GM04504 (cell line): ENCODE data around the gene C3orf18.

Source experiments
- DNase-seq: peaks from one replicate; pipeline ENCODE4 v3.0.0-alpha.2; 2012; ENCODE audit warnings: low read depth

C3orf18 gene

GRCh38 chr3:50580683-50581458, 13.3 kb upstream of the C3orf18 start:
- DNase-seq: no peak

DNA sequence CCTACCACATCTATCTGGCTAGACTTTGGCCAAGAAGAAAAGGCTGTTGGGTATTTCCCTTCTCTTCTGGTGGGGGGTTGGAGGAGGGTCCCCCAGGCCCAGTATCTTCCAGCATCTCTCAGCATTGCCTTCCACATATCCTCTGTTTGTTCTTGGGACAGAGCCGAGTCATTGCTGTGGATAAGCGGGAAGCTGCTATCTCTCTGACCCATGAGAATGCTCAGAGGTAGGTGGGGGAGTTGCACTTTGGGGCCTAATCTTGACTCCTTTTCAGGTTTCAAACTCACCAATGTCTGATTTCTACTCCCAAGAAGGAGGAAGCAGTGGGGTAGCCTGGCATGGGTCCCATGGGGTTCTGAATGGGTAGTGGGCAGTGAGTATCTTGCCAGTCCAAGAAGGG, 9.8 kb upstream of the C3orf18 start:
- no peak for DNase-seq

- no peak for DNase-seq
Observed at GRCh38 chr3:50575372-50575771, 7.8 kb upstream of the C3orf18 start.

- DNase-seq: no peak
Observed at GRCh38 chr3:50574444-50574831, 6.9 kb upstream of the C3orf18 start.

DNA sequence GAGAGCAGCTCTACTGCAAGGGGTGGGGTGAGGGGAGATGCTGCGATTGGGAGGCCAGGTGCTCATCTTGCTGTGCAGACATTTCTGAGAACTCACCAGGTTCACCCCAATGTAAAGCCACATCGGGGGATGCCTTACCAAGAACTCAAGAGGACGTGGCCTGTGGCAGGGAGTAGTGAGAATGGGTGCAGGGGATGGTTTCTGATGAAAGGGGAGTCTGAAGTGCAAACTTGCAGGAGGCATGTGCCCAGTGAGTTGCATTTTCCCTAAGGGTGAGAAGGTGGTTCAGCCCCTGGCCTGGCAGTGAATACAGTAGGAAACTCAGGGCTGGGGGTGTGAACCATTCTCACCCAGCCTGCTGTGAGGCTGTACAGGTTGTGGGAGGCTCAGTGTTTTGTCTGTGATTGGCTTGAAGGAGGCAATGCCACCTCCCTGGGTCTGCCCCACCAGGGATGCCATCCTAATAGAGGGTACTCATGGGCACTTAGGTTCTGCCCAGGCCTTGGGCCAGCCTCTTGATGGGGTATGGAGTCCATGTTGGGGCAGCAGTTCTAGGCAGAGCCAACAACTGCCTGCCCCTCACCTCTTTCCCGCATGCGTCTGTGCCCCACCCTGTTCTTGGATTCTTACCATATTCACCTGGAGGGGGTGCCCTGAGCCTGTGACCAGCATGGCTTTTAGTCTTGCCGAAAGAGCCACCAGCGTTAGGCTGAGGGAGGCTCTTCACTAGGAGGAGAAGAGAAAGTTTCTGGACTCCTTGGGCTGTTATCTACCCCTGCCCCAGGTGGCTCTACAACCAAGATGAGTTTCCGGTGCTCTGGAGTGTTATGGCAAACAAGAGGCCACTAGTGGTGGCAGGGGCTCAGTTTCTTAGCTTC, 6.3 kb upstream of the C3orf18 start:
- DNase-seq: no peak

GRCh38 chr3:50572801-50573371, 5.3 kb upstream of the C3orf18 start:
- DNase-seq: no peak

DNA sequence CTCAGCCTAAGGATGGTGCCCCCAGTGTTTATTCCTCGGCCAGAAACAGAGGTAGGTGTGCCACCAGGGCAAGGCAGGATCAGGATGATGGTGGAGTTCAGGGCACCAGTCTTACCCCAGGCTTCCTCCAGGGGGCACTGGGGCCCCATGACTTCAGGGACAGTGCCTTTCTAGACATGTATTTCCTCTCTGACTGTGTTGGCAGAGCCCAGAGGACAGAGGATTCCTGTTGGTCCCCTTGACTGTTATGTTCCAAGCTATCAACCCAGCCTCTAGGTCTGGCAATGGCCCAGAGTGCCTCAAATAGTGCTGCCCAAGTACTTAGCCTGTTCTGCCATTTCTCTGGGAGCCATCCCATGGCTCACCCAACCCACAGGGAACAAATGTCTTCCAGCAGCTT, 4.6 kb upstream of the C3orf18 start:
- no peak for DNase-seq

GRCh38 chr3:50571486-50571885, 3.9 kb upstream of the C3orf18 start:
- no peak for DNase-seq

DNA sequence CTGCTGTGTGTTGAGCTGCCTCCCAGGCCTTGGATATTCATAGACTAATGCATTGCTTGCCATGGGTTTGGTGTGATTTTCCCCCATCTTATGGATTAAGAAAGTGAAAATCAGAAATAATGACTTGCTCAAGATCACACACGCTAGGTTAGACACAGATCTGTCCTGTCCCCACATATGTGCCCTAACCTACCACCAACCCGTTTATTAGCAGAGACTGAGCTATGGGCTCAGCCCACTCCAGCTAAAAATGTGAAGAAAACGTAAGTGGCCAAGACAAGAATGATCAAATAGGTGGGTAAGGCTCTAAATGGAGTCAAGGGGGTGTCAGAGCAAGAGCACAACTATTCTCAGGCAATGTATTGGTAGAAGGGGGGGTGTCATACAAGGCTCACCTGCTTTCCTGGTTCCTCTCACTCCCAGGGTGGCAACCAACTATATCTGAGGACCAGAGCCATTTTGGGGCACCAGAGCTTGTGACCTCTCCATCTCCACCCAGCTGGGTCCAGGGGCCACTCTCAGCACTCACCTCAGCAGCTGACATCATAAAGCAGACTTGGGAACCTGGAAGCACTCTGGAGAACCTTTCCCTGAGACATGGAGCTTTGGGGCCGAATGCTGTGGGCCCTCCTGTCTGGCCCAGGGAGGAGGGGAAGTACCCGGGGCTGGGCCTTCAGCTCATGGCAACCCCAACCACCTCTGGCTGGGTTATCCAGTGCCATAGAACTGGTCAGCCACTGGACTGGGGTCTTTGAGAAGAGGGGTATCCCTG, 3.1 kb upstream of the C3orf18 start:
- no peak for DNase-seq

GRCh38 chr3:50568947-50569749, 1.6 kb upstream of the C3orf18 start, which contains the start of gene HEMK1:
Gene HEMK1 (plus strand): TSS chr3:50569522. CDS start chr3:50571105, 1,583 bp downstream.
- peak; percentile 91 for DNase-seq

- DNase-seq: no peak
Observed at GRCh38 chr3:50567011-50567385, 549 bp downstream of the C3orf18 start.

- DNase-seq: no peak
Observed at GRCh38 chr3:50564321-50564720, 3.2 kb downstream of the C3orf18 start.

GRCh38 chr3:50563867-50564266, 3.7 kb downstream of the C3orf18 start:
- DNase-seq: no peak

DNA sequence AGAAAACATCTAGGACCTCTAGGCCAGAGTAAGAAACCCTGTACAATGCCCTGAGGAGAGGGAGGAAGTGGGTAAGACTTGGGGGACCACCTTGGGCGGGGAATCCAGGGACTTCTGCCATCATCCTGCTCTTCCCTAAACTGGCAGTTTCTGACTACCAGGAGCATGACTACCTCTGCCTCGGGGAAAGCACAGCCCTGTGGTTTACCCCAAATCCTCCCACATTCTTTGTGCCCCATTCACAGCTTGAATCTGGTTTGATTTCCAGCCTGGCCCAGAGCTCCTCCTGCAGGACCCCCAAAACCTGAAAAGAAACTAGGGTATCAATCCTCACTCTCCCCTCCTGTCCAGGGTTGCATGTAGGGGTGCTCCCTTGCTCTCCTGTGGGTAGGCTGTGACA, 4.7 kb downstream of the C3orf18 start:
- peak; percentile 63 for DNase-seq

DNA sequence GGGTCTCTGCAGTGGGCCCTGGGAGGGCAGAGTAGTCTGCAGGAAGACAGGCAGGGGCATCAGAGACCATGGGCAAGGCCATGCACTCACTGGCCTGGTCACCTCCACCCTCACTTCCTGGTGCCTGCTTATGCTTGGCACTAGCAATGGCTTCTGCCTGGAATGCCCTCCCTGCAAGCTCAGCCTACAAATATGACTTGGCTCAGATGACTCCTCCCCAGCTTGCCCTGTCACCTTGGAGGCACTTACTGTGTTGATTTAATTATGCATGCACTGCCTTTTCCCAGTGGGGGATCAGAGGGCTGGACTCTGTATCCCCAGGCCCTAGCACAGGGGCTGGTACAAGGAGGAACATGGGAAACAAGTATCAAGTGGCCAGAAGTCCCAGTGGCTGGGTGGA, 7.8 kb downstream of the C3orf18 start:
- no peak for DNase-seq

- DNase-seq: no peak
Observed at GRCh38 chr3:50557915-50558314, 9.6 kb downstream of the C3orf18 start.

DNA sequence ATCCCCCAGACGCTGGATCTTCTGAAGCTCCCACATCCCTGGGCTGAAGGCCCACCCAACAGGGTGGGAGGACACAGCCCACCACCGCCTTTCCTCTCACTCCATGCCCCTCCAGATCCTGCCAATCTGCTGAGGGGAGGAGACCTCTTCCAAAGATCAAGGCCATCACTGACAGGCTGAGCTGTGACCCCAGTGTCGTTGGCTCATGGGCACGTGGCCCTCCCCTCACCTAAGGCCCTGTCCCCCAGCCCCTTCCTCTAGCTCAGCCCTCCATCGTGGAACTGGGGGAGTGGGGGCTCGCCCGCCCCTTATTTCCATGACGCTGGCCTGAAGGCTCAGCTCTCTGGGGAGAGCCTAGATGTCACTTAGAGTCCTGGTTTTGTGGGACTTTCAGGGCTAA, 10.4 kb downstream of the C3orf18 start:
- no peak for DNase-seq

GRCh38 chr3:50554553-50554952, 13.0 kb downstream of the C3orf18 start:
- DNase-seq: no peak

DNA sequence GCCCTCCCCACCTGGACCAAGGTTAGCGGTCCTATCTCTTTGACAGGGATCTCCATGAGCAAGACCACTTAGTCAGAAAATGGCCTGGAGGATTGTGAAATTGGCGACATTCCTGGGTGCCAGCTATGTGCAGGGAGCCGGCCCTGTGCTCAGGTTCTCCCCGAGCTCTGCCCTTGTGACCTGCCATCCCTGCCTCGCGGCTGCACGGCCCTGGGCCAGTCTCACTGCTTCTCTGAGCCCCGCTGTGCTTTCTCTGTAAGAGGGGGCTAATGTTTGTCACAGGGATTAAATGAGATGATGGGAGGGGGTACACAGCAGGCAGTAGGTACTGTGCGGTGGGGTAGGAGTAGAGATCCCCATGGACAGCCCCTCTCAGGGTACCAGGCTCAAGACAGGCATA, 14.9 kb downstream of the C3orf18 start:
- DNase-seq: no peak

DNA sequence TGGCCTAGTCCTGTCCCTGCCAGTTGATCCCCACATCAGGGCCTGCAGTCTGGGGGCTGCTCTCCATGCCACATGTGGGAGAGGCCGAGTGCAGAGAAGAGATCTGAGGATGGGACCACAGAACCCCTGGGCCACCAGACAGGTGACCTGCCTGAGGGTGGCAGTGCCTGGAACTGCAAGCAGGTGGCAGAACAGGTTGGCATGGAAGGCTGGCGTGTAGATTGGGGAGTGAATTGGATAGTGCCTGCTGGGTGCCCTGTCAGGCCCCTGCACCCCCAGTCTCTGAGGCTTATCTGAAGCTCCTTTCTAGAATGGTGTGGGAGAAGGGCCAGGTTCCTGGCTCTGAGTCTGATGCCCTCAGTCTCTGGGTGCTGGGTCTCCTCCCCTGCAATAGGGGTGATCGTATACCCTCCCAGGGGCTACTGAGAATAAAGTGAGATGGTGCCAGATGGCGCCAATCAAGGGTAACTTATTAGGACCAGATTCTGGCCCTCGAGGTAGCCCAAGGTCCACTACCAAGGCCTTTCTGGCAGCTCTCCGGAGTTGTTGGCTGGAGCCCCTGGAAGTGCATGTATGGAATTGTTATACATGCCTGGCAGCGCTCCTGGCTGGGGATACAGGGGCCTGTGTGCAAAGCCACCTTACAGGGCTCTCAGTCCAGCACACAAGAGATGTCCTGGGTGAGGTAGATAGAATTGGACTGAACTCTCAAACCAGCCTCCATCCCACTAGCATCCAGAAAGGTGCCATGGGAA, 15.7 kb downstream of the C3orf18 start:
- no peak for DNase-seq
